GM23248 (cell line): ENCODE results near the gene CAMK4. TPM values are rescaled to one million over a fixed set of nuclear protein-coding genes. Genes with fewer than 3 reads are reported as not detected.

Experiments used
- DNase-seq: peaks from one replicate; pipeline ENCODE4 v3.0.0-alpha.2; 2015
- H2AFZ ChIP-seq: fragments of 200-600 bp; sonication (generic); 2 replicates; pipeline ENCODE4 v1.6.1; 2016; ENCODE audit warnings: antibody characterized with exemption
- H3F3A ChIP-seq: fragments of 200-600 bp; sonication (generic); 2 replicates; pipeline ENCODE4 v1.6.1; 2016; ENCODE audit warnings: mild to moderate bottlenecking, antibody characterized with exemption, mixed run types; ENCODE audit not compliant: insufficient read depth
- H3K27ac ChIP-seq: fragments of 200-600 bp; sonication (generic); 2 replicates; pipeline ENCODE4 v1.5.1; 2016; ENCODE audit warnings: mild to moderate bottlenecking
- H3K27me3 ChIP-seq: fragments of 200-600 bp; sonication (generic); replicated peaks from 2 replicates; pipeline ENCODE4 v1.6.1; 2016; ENCODE audit warnings: mild to moderate bottlenecking; ENCODE audit not compliant: insufficient read depth
- H3K36me3 ChIP-seq: fragments of 200-600 bp; sonication (generic); 2 replicates; pipeline ENCODE4 v1.6.1; 2016; ENCODE audit warnings: low read depth, mild to moderate bottlenecking
- H3K4me1 ChIP-seq: fragments of 200-600 bp; sonication (generic); 2 replicates; pipeline ENCODE4 v1.6.1; 2016; ENCODE audit warnings: mild to moderate bottlenecking; ENCODE audit not compliant: insufficient read depth
- H3K4me2 ChIP-seq: fragments of 200-600 bp; sonication (generic); one replicate; pipeline ENCODE4 v1.6.1; 2016; ENCODE audit warnings: mild to moderate bottlenecking; ENCODE audit not compliant: unreplicated experiment
- H3K4me3 ChIP-seq: fragments of 200-600 bp; sonication (generic); 2 replicates; pipeline ENCODE4 v1.5.1; 2016; ENCODE audit warnings: mild to moderate bottlenecking
- H3K79me2 ChIP-seq: fragments of 200-600 bp; sonication (generic); 2 replicates; pipeline ENCODE4 v1.6.1; 2016; ENCODE audit warnings: mild to moderate bottlenecking; ENCODE audit not compliant: insufficient read depth
- H3K9ac ChIP-seq: fragments of 200-600 bp; sonication (generic); 2 replicates; pipeline ENCODE4 v1.6.1; 2016; ENCODE audit warnings: mild to moderate bottlenecking
- H3K9me2 ChIP-seq: fragments of 200-600 bp; sonication (generic); 2 replicates; pipeline ENCODE4 v1.6.1; 2016; ENCODE audit warnings: mixed run types, mild to moderate bottlenecking, moderate library complexity; ENCODE audit not compliant: insufficient read depth
- H3K9me3 ChIP-seq: fragments of 200-600 bp; sonication (generic); one replicate; pipeline ENCODE4 v1.6.1; 2017; ENCODE audit warnings: low read depth
- H4K20me1 ChIP-seq: fragments of 200-600 bp; sonication (generic); 2 replicates; pipeline ENCODE4 v1.6.0; 2016; ENCODE audit not compliant: insufficient read depth
- EZH2 ChIP-seq: fragments of 200-600 bp; sonication (generic); IDR thresholded peaks from 2 replicates; pipeline ENCODE4 v1.6.1; 2018; ENCODE audit warnings: antibody characterized with exemption, mild to moderate bottlenecking; ENCODE audit not compliant: insufficient read depth, poor library complexity, severe bottlenecking
- EZH2phosphoT487 ChIP-seq: fragments of 200-600 bp; sonication (generic); IDR thresholded peaks from 2 replicates; pipeline ENCODE4 v1.6.1; 2018; ENCODE audit warnings: antibody characterized with exemption, moderate library complexity, mild to moderate bottlenecking, low read depth; ENCODE audit not compliant: insufficient read depth
- WGBS, 2 experiments: methylation state at CpG; one replicate each; pipeline ENCODE4 v1.1.6; 2015 to 2017; ENCODE audit warnings: low lambda C conversion rate in 2 of 2, low coverage in 1 of 2; ENCODE audit errors: missing lambda C conversion rate in 2 of 2; 5-methylcytosine and 5-hydroxymethylcytosine counted together
- in situ Hi-C: fragments of 300-500 bp; cut with MboI; formaldehyde crosslinking; loops from 2 replicates; pipeline ENCODE4 v1.15.0; 2020
- polyA plus RNA-seq: library from polyadenylated mRNA; unstranded; fragments of >200 nt; fragmentation: Nextera tagmentation; extraction: Ambion mirVana; gene quantifications from 2 replicates; pipeline ENCODE4 v1.2.1, GENCODE V29; 2016
- total RNA-seq: library from RNA; depleted of rRNA; stranded (reverse); fragments of >200 nt; shearing (Covaris generic); gene quantifications from 2 replicates; pipeline ENCODE4 v1.2.3, GENCODE V29; 2014

Gene CAMK4
- total and polyA plus RNA-seq, 2 experiments from 2014 or later, result 3.2 to 3.6 TPM

GRCh38 chr5:111234125-111234524, 9.9 kb downstream of the CAMK4 start:
- Histone ChIP-seq H2AFZ (no peak overlapping the region), H3K27me3 (no peaks in the 10 kb centered on the region), H3K9me3 (no peaks in the 10 kb centered on the region), H3K4me1 (peaks cover 4% of the 10 kb centered on the region), H3K36me3 (no peaks in the 10 kb centered on the region), H3K4me3 (no peak overlapping the region), H3K9ac (no peak overlapping the region), H3K9me2 (no peaks in the 10 kb centered on the region), H3K27ac (no peak overlapping the region), H3F3A (no peaks in the 10 kb centered on the region), H4K20me1 (no peaks in the 10 kb centered on the region), H3K79me2 (no peaks in the 10 kb centered on the region), H3K4me2 (no peak overlapping the region)
- no peak for DNase-seq
- WGBS, 2 experiments, result 42 to 49% methylated on average over 2 of the region's 2 CpGs
- TF ChIP-seq EZH2phosphoT487, result no peak
- no peak for TF ChIP-seq EZH2
- in situ Hi-C loops, result no loop called here

GRCh38 chr5:111235635-111236034, 11.5 kb downstream of the CAMK4 start:
- H3K27ac ChIP-seq, result no peak overlapping the region
- H3K79me2 ChIP-seq, result no peaks in the 10 kb centered on the region
- H3K4me2 ChIP-seq, result no peak overlapping the region
- in situ Hi-C loops, result no loop called here
- no peaks in the 10 kb centered on the region for H3F3A ChIP-seq
- H4K20me1 ChIP-seq, result no peaks in the 10 kb centered on the region
- peaks cover 4% of the 10 kb centered on the region for H3K4me1 ChIP-seq
- H3K9ac ChIP-seq, result no peak overlapping the region
- H3K36me3 ChIP-seq, result no peaks in the 10 kb centered on the region
- WGBS, 2 experiments, result 52 to 60% methylated on average over 5 of the region's 5 CpGs
- no peaks in the 10 kb centered on the region for H3K9me3 ChIP-seq
- no peak for DNase-seq
- no peak overlapping the region for H2AFZ ChIP-seq
- no peak for TF ChIP-seq EZH2phosphoT487
- no peak for TF ChIP-seq EZH2
- H3K4me3 ChIP-seq, result no peak overlapping the region
- no peaks in the 10 kb centered on the region for H3K9me2 ChIP-seq
- H3K27me3 ChIP-seq, result no peaks in the 10 kb centered on the region

- H3K27ac ChIP-seq, result no peak overlapping the region
- in situ Hi-C loops, result no loop called here
- H3K9me3 ChIP-seq, result no peaks in the 10 kb centered on the region
- no peaks in the 10 kb centered on the region for H3F3A ChIP-seq
- H3K4me3 ChIP-seq, result no peak overlapping the region
- no peak for DNase-seq
- 55 to 57% methylated on average over 2 of the region's 2 CpGs for WGBS, 2 experiments
- no peaks in the 10 kb centered on the region for H3K27me3 ChIP-seq
- TF ChIP-seq EZH2, result no peak
- no peak for TF ChIP-seq EZH2phosphoT487
- no peaks in the 10 kb centered on the region for H3K9me2 ChIP-seq
- no peak overlapping the region for H3K4me2 ChIP-seq
- H3K4me1 ChIP-seq, result peaks cover 4% of the 10 kb centered on the region
- no peaks in the 10 kb centered on the region for H3K79me2 ChIP-seq
- no peaks in the 10 kb centered on the region for H3K36me3 ChIP-seq
- no peak overlapping the region for H2AFZ ChIP-seq
- no peak overlapping the region for H3K9ac ChIP-seq
- no peaks in the 10 kb centered on the region for H4K20me1 ChIP-seq
Measured at GRCh38 chr5:111236348-111236747, 12.2 kb downstream of the CAMK4 start.

GRCh38 chr5:111236995-111237394, 12.8 kb downstream of the CAMK4 start:
- Histone ChIP-seq H2AFZ (no peak overlapping the region), H3K27me3 (no peaks in the 10 kb centered on the region), H4K20me1 (no peaks in the 10 kb centered on the region), H3K4me3 (no peak overlapping the region), H3K9me2 (no peaks in the 10 kb centered on the region), H3K79me2 (no peaks in the 10 kb centered on the region), H3K4me1 (peaks cover 4% of the 10 kb centered on the region), H3K4me2 (no peak overlapping the region), H3K9ac (no peak overlapping the region), H3K27ac (no peak overlapping the region), H3K36me3 (no peaks in the 10 kb centered on the region), H3K9me3 (no peaks in the 10 kb centered on the region), H3F3A (no peaks in the 10 kb centered on the region)
- no peak for DNase-seq
- in situ Hi-C loops, result no loop called here
- 73 to 80% methylated on average over 4 of the region's 4 CpGs for WGBS, 2 experiments
- TF ChIP-seq EZH2 (no peak), EZH2phosphoT487 (no peak)

GRCh38 chr5:111237470-111237869, 13.3 kb downstream of the CAMK4 start:
- H3K4me3 ChIP-seq, result no peak overlapping the region
- H3K27ac ChIP-seq, result no peak overlapping the region
- H3K36me3 ChIP-seq, result no peaks in the 10 kb centered on the region
- H3K9me3 ChIP-seq, result no peaks in the 10 kb centered on the region
- no peaks in the 10 kb centered on the region for H3K79me2 ChIP-seq
- H2AFZ ChIP-seq, result no peak overlapping the region
- TF ChIP-seq EZH2phosphoT487, result no peak
- TF ChIP-seq EZH2, result no peak
- DNase-seq, result no peak
- in situ Hi-C loops, result no loop called here
- no peak overlapping the region for H3K9ac ChIP-seq
- H3K4me1 ChIP-seq, result peaks cover 4% of the 10 kb centered on the region
- no peaks in the 10 kb centered on the region for H3F3A ChIP-seq
- no peaks in the 10 kb centered on the region for H4K20me1 ChIP-seq
- no peaks in the 10 kb centered on the region for H3K27me3 ChIP-seq
- H3K9me2 ChIP-seq, result no peaks in the 10 kb centered on the region
- no peak overlapping the region for H3K4me2 ChIP-seq
